ENCODE results near the gene CDH4. TPM values are rescaled to one million over a fixed set of nuclear protein-coding genes. Genes with fewer than 3 reads are reported as not detected.

Gene CDH4
- total and polyA plus RNA-seq, 2 of the 13 experiments (the other 11 are each of a cell fraction or from before 2014, with no cell fraction given) = not detected

DNA sequence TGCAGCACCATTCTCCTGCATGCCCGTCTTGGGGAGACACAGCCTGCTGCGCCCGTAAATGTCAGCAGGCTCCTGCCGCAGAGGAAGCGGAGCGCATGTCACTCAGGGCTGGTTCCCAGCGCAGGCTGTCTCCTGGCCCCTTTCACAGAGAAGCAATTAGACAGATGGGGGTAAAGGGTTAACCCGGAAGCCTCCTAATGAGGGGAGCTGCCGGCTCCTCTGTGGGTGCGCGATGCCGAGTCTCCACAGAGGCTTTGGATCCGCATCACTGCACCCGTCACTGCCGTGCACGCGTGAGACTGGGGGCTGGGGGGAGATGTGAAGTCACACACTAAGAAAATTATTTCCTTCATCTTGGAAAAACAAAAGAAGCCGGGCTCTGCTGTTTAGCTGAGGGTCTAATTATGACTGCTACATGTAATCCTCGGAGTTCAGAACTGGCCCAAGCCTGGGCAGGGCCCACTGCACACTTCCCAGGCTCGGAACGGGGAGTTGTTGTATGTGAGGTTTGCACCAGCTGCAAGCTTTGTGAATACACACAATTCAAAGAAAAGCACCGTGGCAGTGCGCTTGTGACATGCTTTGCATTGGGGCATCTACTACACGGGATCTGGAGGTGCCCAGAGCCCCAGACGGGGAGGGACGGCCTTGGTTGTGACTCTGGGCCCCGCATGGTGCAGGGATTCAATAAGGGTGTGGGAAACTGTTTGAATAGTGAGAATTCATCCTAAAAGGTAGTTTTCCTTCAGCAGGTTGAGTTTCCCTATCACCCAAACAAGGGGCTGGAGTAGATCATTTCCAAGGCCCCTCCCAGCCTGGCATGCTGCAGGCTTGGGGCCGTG is 482.1 kb downstream of the CDH4 start:
- Histone ChIP-seq H4K20me1 (ENCODE audit: insufficient read depth, low read length) (no peaks in the 10 kb centered on the region), H3K27me3 (ENCODE audit: control insufficient read depth in 1 of 2, insufficient read depth in 2 of 2, low read length in 2 of 2) (peaks cover 44 to 100% of the 10 kb centered on the region in 2 experiments), H3K4me3 (replicated peaks in 1 of 3; ENCODE audit: insufficient read depth in 1 of 3, low read depth in 2 of 3, low read length in 3 of 3) (no peak overlapping the region), H3K4me2 (ENCODE audit: low read depth, low read length) (no peak overlapping the region), H2AFZ (ENCODE audit: low read length) (no peak overlapping the region), H3K36me3 (replicated peaks in 1 of 2; ENCODE audit: control insufficient read depth in 1 of 2, insufficient read depth in 2 of 2, low read length in 2 of 2) (no peaks in the 10 kb centered on the region), H3K9ac (ENCODE audit: insufficient read depth, low read depth, low read length) (no peak overlapping the region), H3K9me3 (ENCODE audit: low read length) (no peaks in the 10 kb centered on the region), H3K79me2 (ENCODE audit: insufficient read depth, low read length) (no peaks in the 10 kb centered on the region), H3K4me1 (ENCODE audit: insufficient read depth, low read length) (no peaks in the 10 kb centered on the region), H3K27ac (ENCODE audit: extremely low read length, insufficient read depth, low read length) (no peak overlapping the region)
- DNase-seq (ENCODE audit: low spot score) (no peak), FAIRE-seq (no peak), ATAC-seq (no peak)
- POLR2A ChIA-PET = no interaction called here
- intact Hi-C loops (cut with micrococcal nuclease; ENCODE audit: unreplicated experiment) (no loop called here), in situ Hi-C loops (cut with HindIII; ENCODE audit: extremely low pct_ligation_motif_present, low pct_unique_long_range_greater_than_20kb) (no loop called here)
- TF ChIP-seq AGO2 (optimal IDR thresholded peaks at IDR 0.05; ENCODE audit: low read depth, low read length) = no peak
- no peak for TF ChIP-seq DMAP1 (CRISPR knock-in tag; IDR thresholded peaks at IDR 0.05)
- no peak for TF ChIP-seq ZNF441 (CRISPR knock-in tag; IDR thresholded peaks at IDR 0.05; ENCODE audit: borderline replicate concordance)
- no peak for TF ChIP-seq PHF20 (CRISPR knock-in tag; IDR thresholded peaks at IDR 0.05)
- no peak for TF ChIP-seq AHR (CRISPR knock-in tag; IDR thresholded peaks at IDR 0.05)
- TF ChIP-seq KAT2B (IDR thresholded peaks at IDR 0.05; ENCODE audit: borderline replicate concordance, low read depth, low read length) = no peak
- no peak for TF ChIP-seq U2AF1 (optimal IDR thresholded peaks at IDR 0.05; ENCODE audit: low read depth, low read length)
- no peak for TF ChIP-seq FOXJ3 (CRISPR knock-in tag; IDR thresholded peaks at IDR 0.05; ENCODE audit: borderline replicate concordance)
- no peak for TF ChIP-seq NR1H2 (CRISPR knock-in tag; IDR thresholded peaks at IDR 0.05; ENCODE audit: borderline replicate concordance, low read depth)
- no peak for TF ChIP-seq NCOR1 (IDR thresholded peaks at IDR 0.05; ENCODE audit: borderline replicate concordance, low read length)
- TF ChIP-seq, protein P1, sequence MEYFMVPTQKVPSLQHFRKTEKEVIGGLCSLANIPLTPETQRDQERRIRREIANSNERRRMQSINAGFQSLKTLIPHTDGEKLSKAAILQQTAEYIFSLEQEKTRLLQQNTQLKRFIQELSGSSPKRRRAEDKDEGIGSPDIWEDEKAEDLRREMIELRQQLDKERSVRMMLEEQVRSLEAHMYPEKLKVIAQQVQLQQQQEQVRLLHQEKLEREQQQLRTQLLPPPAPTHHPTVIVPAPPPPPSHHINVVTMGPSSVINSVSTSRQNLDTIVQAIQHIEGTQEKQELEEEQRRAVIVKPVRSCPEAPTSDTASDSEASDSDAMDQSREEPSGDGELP (IDR thresholded peaks at IDR 0.05; ENCODE audit: borderline replicate concordance, low read depth) = no peak
- TF ChIP-seq ZNF75D (CRISPR knock-in tag; IDR thresholded peaks at IDR 0.05; ENCODE audit: borderline replicate concordance) = no peak
- no peak for TF ChIP-seq BRCA1 (CRISPR knock-in tag; IDR thresholded peaks at IDR 0.05)
- TF ChIP-seq, protein P2, sequence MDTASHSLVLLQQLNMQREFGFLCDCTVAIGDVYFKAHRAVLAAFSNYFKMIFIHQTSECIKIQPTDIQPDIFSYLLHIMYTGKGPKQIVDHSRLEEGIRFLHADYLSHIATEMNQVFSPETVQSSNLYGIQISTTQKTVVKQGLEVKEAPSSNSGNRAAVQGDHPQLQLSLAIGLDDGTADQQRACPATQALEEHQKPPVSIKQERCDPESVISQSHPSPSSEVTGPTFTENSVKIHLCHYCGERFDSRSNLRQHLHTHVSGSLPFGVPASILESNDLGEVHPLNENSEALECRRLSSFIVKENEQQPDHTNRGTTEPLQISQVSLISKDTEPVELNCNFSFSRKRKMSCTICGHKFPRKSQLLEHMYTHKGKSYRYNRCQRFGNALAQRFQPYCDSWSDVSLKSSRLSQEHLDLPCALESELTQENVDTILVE (CRISPR knock-in tag; IDR thresholded peaks at IDR 0.05) = no peak
- no peak for TF ChIP-seq TEAD2 (CRISPR knock-in tag; IDR thresholded peaks at IDR 0.05)
- no peak for TF ChIP-seq RAD21 (CRISPR knock-in tag; IDR thresholded peaks at IDR 0.05)
- no peak for TF ChIP-seq MED1 (CRISPR knock-in tag; IDR thresholded peaks at IDR 0.05)
- 24% methylated on average over 28 of the region's 28 CpGs for WGBS (ENCODE audit: low lambda C conversion rate)
- BruUV-seq (replicated peaks) = no TSS peak
- CTCF ChIA-PET (ENCODE audit: low intra/inter-chr PET ratio, low total read pairs) = no interaction called here

All from HepG2 (cell line).